Keratinocyte (primary cell): Measurements from ENCODE around the gene INSRR.

Experiments
- EZH2 ChIP-seq: IDR thresholded peaks from one replicate; pipeline ENCODE4 v1.6.1; 2012; ENCODE audit warnings: inconsistent platforms, mild to moderate bottlenecking, low read length, moderate library complexity
- TF ChIP-seq, protein P1 (sequence below), 3 experiments: IDR thresholded peaks in 1 of 3; conservative IDR thresholded peaks in 1 of 3; optimal IDR thresholded peaks in 1 of 3; 2 replicates in 2 of 3; 3 replicates in 1 of 3; pipeline versions ENCODE3 to v1.5.1; 2011; ENCODE audit warnings: low read length in 3 of 3, mild to moderate bottlenecking in 3 of 3, moderate library complexity in 2 of 3, control low read depth in 1 of 3, inconsistent platforms in 1 of 3; ENCODE audit not compliant: insufficient read depth in 2 of 3; ENCODE audit errors: extremely low read depth in 1 of 3

DNA sequence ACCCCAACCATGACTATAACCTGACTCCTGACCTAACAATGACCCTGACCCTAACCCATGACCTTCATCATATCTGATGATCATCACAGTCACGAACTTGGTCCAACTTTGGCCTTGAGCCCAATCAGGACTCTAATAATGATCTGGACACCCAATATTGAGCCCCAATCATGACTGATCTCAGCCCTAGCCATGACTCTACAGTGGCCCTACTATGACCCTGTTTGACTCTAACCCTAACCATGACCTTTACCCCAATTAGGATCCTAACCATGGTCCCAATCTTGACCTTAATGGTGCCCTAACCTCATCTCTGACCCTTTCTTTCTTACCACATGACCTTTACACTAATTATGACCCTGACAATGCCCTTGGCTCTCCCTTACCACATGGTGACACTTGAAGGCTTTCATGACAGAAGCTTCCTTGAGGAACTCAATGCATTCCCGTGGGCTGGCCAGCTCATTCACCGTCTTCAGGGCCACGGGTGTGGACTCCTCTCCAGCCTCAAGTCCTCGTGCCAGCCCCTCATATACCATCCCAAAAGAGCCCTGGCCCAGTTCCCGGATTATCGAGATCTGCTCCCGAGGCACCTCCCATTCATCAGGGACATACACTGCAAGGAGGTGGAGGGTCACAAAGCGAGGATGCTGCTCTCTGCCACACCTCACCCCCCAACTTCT lies 16.2 kb downstream of the INSRR start:
- TF ChIP-seq, protein P1, sequence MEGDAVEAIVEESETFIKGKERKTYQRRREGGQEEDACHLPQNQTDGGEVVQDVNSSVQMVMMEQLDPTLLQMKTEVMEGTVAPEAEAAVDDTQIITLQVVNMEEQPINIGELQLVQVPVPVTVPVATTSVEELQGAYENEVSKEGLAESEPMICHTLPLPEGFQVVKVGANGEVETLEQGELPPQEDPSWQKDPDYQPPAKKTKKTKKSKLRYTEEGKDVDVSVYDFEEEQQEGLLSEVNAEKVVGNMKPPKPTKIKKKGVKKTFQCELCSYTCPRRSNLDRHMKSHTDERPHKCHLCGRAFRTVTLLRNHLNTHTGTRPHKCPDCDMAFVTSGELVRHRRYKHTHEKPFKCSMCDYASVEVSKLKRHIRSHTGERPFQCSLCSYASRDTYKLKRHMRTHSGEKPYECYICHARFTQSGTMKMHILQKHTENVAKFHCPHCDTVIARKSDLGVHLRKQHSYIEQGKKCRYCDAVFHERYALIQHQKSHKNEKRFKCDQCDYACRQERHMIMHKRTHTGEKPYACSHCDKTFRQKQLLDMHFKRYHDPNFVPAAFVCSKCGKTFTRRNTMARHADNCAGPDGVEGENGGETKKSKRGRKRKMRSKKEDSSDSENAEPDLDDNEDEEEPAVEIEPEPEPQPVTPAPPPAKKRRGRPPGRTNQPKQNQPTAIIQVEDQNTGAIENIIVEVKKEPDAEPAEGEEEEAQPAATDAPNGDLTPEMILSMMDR (optimal IDR thresholded peaks at IDR 0.05 in 1 of 3, IDR thresholded peaks at IDR 0.05 in 1 of 3, conservative IDR thresholded peaks at IDR 0.05 in 1 of 3; ENCODE audit: extremely low read depth in 1 of 3, insufficient read depth in 2 of 3, low read length in 3 of 3) = no peak
- no peak for TF ChIP-seq EZH2
